ENCODE data around the gene MAGED1.
"Not testable (repeated sequence)": the region's sequence is repeated elsewhere in the genome, so short reads cannot be mapped to it uniquely, and the experiment has no call there.

MAGED1 gene

GRCh38 chrX:51899741-51900140, 6.3 kb downstream of the MAGED1 start:
- no peak for DNase-seq

GRCh38 chrX:51902510-51903050, 9.2 kb downstream of the MAGED1 start:
- DNase-seq: no peak

- DNase-seq: not testable (repeated sequence)
These were observed 11.7 kb downstream of the MAGED1 start for GRCh38 chrX:51905152-51905551.

GRCh38 chrX:51905711-51906110, 12.3 kb downstream of the MAGED1 start:
- no peak for DNase-seq

GRCh38 chrX:51917604-51918003, 24.2 kb downstream of the MAGED1 start:
- DNase-seq: no peak

GRCh38 chrX:51922561-51922960, 29.1 kb downstream of the MAGED1 start:
- DNase-seq: no peak

GRCh38 chrX:51931566-51932150, 38.2 kb downstream of the MAGED1 start:
- no peak for DNase-seq
